Measurements from ENCODE around the gene RADX. TPM values are rescaled to one million over a fixed set of nuclear protein-coding genes. Genes with fewer than 3 reads are reported as not detected.

RADX gene
- total and polyA plus RNA-seq, 2 of the 13 experiments (the other 11 are each of a cell fraction or from before 2014, with no cell fraction given), result 1.1 to 2.7 TPM

GRCh38 chrX:106718709-106719108, 106.9 kb downstream of the RADX start (continued):
- TF ChIP-seq FOXA3 (CRISPR knock-in tag; IDR thresholded peaks at IDR 0.05), result peak; percentile 67
- TF ChIP-seq MIXL1 (CRISPR knock-in tag; IDR thresholded peaks at IDR 0.05), result peak; percentile 62; the same call in 1 of the 2 replicates
- peak in 1 of 2 experiments; percentile 74; a peak in 1 of 4 replicates for TF ChIP-seq EP300 (IDR thresholded peaks at IDR 0.05; ENCODE audit: low read depth in 2 of 2, low read length in 2 of 2)
- TF ChIP-seq EP300 (CRISPR knock-in tag; IDR thresholded peaks at IDR 0.05; ENCODE audit: borderline replicate concordance), result peak; percentile 44; the same call in 1 of the 2 replicates
- peak; percentile 46; the same call in 1 of the 2 replicates for TF ChIP-seq SAP130 (CRISPR knock-in tag; IDR thresholded peaks at IDR 0.05; ENCODE audit: low read depth)
- TF ChIP-seq SOX6 (IDR thresholded peaks at IDR 0.05), result no peak
- TF ChIP-seq SOX6 (CRISPR knock-in tag; IDR thresholded peaks at IDR 0.05), result peak; percentile 75

GRCh38 chrX:106725931-106726330, 114.2 kb downstream of the RADX start:
- Histone ChIP-seq H2AFZ (ENCODE audit: low read length) (peak overlapping the region; percentile 54), H3K4me2 (ENCODE audit: low read depth, low read length) (peak overlapping the region; percentile 84), H3K27me3 (ENCODE audit: control insufficient read depth in 1 of 2, insufficient read depth in 2 of 2, low read length in 2 of 2) (no peaks in the 10 kb centered on the region; a peak in 1 of 5 replicates), H3K4me1 (ENCODE audit: insufficient read depth, low read length) (0 out of 2 replicates have a peak, but pooled peaks cover 4% of the 10 kb centered on the region), H3K36me3 (replicated peaks in 1 of 2; ENCODE audit: control insufficient read depth in 1 of 2, insufficient read depth in 2 of 2, low read length in 2 of 2) (no peaks in the 10 kb centered on the region), H3K9ac (ENCODE audit: insufficient read depth, low read depth, low read length) (peak overlapping the region; percentile 85), H3K79me2 (ENCODE audit: insufficient read depth, low read length) (peaks cover 50% of the 10 kb centered on the region), H3K4me3 (replicated peaks in 1 of 3; ENCODE audit: insufficient read depth in 1 of 3, low read depth in 2 of 3, low read length in 3 of 3) (peak overlapping the region; percentile 82 to 88 (median 85)), H4K20me1 (ENCODE audit: insufficient read depth, low read length) (peaks cover 4% of the 10 kb centered on the region; the same call in 1 of the 2 replicates), H3K27ac (ENCODE audit: extremely low read length, insufficient read depth, low read length) (peak overlapping the region; percentile 77), H3K9me3 (ENCODE audit: low read length) (no peaks in the 10 kb centered on the region)
- DNase-seq (ENCODE audit: low spot score) (no peak), ATAC-seq (peak; percentile 32), FAIRE-seq (no peak)
- intact Hi-C loops (cut with micrococcal nuclease; ENCODE audit: unreplicated experiment), result no loop called here
- WGBS (ENCODE audit: low lambda C conversion rate), result 7% methylated on average over 8 of the region's 8 CpGs
- ChIA-PET POLR2A (interaction anchor here (0.8 to 1.9 kb wide), 7 partner anchors 9 to 717 kb away, joined by 3 to 28 read pairs (median 4); no protein-coding TSS in a partner anchor), CTCF (ENCODE audit: low intra/inter-chr PET ratio, low total read pairs) (no interaction called here)
- TF ChIP-seq RARG (CRISPR knock-in tag; IDR thresholded peaks at IDR 0.05; ENCODE audit: low read depth), result no peak
- TF ChIP-seq ZNF773 (CRISPR knock-in tag; IDR thresholded peaks at IDR 0.05; ENCODE audit: borderline replicate concordance), result no peak
- no peak for TF ChIP-seq ZBTB7A (CRISPR knock-in tag; IDR thresholded peaks at IDR 0.05)
- 0 out of 2 replicates have a peak, but pooled peaks have one; percentile 24 for TF ChIP-seq ZNF281 (CRISPR knock-in tag; IDR thresholded peaks at IDR 0.05; ENCODE audit: borderline replicate concordance)
- in situ Hi-C loops (cut with HindIII; ENCODE audit: extremely low pct_ligation_motif_present, low pct_unique_long_range_greater_than_20kb), result no loop called here
- BruUV-seq (replicated peaks), result no TSS peak
